ENCODE data around the gene SENP5. TPM values are rescaled to one million over a fixed set of nuclear protein-coding genes. Genes with fewer than 3 reads are reported as not detected.

The SENP5 gene
- total and polyA plus RNA-seq, 2 experiments from 2014 or later = 16.8 to 37.9 TPM

DNA sequence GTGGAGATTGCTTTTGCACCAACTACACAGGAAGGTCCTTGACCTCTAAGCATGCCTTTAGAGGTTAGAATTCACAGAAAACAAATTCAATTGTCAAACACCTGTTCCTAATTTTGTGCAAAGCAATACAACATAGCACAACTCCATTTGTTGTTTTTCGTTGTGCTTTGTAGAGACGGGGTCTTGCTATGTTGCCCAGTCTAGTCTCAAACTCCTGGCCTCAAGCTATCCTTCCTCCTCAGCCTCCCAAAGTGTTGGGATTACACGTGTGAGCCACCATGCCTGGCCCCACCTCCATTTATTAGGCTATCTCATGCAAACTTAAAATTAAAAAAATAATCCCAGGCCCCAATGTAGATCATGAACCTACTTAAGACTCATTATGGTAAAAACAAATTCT is 68.6 kb downstream of the SENP5 start:
- peaks cover 35% of the 10 kb centered on the region for H3K79me2 ChIP-seq
- no peak overlapping the region for H3K27ac ChIP-seq
- H2AFZ ChIP-seq = no peak overlapping the region
- H3K9me2 ChIP-seq (replicated peaks; ENCODE audit: insufficient read depth) = no peaks in the 10 kb centered on the region
- H3K27me3 ChIP-seq = no peaks in the 10 kb centered on the region
- H3K4me2 ChIP-seq = no peak overlapping the region
- peaks cover 3% of the 10 kb centered on the region for H3K36me3 ChIP-seq (replicated peaks; ENCODE audit: insufficient read depth, low read depth)
- peaks cover 3% of the 10 kb centered on the region for H4K20me1 ChIP-seq (ENCODE audit: insufficient read depth, poor library complexity, severe bottlenecking)
- H3K4me1 ChIP-seq (ENCODE audit: insufficient read depth) = peaks cover 3% of the 10 kb centered on the region
- TF ChIP-seq EZH2phosphoT487 (IDR thresholded peaks at IDR 0.05; ENCODE audit: low read depth, severe bottlenecking, unreplicated experiment) (no peak), EZH2 (IDR thresholded peaks at IDR 0.05; ENCODE audit: borderline replicate concordance) (no peak)
- TF ChIP-seq, protein P1, sequence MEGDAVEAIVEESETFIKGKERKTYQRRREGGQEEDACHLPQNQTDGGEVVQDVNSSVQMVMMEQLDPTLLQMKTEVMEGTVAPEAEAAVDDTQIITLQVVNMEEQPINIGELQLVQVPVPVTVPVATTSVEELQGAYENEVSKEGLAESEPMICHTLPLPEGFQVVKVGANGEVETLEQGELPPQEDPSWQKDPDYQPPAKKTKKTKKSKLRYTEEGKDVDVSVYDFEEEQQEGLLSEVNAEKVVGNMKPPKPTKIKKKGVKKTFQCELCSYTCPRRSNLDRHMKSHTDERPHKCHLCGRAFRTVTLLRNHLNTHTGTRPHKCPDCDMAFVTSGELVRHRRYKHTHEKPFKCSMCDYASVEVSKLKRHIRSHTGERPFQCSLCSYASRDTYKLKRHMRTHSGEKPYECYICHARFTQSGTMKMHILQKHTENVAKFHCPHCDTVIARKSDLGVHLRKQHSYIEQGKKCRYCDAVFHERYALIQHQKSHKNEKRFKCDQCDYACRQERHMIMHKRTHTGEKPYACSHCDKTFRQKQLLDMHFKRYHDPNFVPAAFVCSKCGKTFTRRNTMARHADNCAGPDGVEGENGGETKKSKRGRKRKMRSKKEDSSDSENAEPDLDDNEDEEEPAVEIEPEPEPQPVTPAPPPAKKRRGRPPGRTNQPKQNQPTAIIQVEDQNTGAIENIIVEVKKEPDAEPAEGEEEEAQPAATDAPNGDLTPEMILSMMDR (IDR thresholded peaks at IDR 0.05; ENCODE audit: poor library complexity) = no peak
- H3K9me3 ChIP-seq (ENCODE audit: low read depth) = no peaks in the 10 kb centered on the region
- no peak overlapping the region for H3K4me3 ChIP-seq
- DNase-seq (ENCODE audit: low spot score) = no peak
- 88% methylated on average over 3 of the region's 3 CpGs for WGBS (ENCODE audit: low lambda C conversion rate, missing lambda C conversion rate)

DNA sequence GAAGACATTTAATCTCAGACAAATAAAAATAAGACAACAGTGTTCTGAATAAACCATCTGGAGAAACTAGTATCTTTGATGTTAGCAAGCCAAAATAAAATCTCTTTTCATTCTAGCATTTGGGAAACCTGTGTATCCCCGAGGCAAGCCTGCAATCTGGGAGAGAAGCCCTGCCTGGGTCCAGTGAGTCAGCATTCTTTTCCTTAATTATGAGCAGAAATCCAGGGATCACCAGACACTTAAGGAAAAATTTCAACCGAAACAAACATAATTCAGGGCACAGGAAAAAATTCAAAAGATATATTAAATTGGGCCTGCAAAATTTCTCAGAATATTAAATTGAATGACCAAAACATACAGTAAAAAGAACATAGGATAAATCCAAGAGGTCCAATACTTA is 70.4 kb downstream of the SENP5 start:
- Histone ChIP-seq H4K20me1 (ENCODE audit: insufficient read depth, poor library complexity, severe bottlenecking) (peaks cover 3% of the 10 kb centered on the region), H3K27me3 (no peaks in the 10 kb centered on the region), H3K4me1 (ENCODE audit: insufficient read depth) (peaks cover 3% of the 10 kb centered on the region), H3K9me3 (ENCODE audit: low read depth) (no peaks in the 10 kb centered on the region), H3K4me2 (no peak overlapping the region), H3K36me3 (replicated peaks; ENCODE audit: insufficient read depth, low read depth) (peaks cover 3% of the 10 kb centered on the region), H3K4me3 (no peak overlapping the region), H3K9me2 (replicated peaks; ENCODE audit: insufficient read depth) (no peaks in the 10 kb centered on the region), H3K79me2 (peaks cover 45% of the 10 kb centered on the region), H3K27ac (no peak overlapping the region), H2AFZ (no peak overlapping the region)
- no peak for TF ChIP-seq EZH2phosphoT487 (IDR thresholded peaks at IDR 0.05; ENCODE audit: low read depth, severe bottlenecking, unreplicated experiment)
- TF ChIP-seq, protein P1 (IDR thresholded peaks at IDR 0.05; ENCODE audit: poor library complexity) = no peak
- no peak for DNase-seq (ENCODE audit: low spot score)
- 93% methylated on average over 2 of the region's 2 CpGs for WGBS (ENCODE audit: low lambda C conversion rate, missing lambda C conversion rate)

DNA sequence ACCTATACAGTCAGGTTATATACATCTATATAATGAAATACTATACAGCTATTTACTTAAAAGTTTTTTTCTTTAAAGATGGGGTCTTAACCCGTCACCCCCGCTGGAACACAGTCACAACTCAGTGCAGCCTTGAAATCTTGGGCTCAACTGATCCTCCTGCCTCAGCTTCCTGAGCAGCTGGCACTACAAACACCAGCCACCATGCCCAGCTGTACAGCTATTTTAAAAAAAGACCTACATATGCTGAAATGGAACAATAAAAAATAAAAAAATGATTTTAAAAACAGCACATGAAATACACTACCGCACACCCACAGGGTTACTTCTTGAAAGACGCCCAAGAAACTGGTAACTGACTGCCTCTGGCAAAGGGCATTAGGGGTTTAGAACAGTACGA is 70.9 kb downstream of the SENP5 start:
- Histone ChIP-seq H3K36me3 (replicated peaks; ENCODE audit: insufficient read depth, low read depth) (peaks cover 3% of the 10 kb centered on the region), H3K79me2 (peaks cover 49% of the 10 kb centered on the region)
- 97% methylated on average over 5 of the region's 5 CpGs for WGBS (ENCODE audit: low lambda C conversion rate, missing lambda C conversion rate)

More for the DNA sequence above, 70.9 kb downstream of the SENP5 start:
- H4K20me1 ChIP-seq (ENCODE audit: insufficient read depth, poor library complexity, severe bottlenecking) = peaks cover 3% of the 10 kb centered on the region
- no peaks in the 10 kb centered on the region for H3K9me2 ChIP-seq (replicated peaks; ENCODE audit: insufficient read depth)
- no peak for DNase-seq (ENCODE audit: low spot score)
- no peak overlapping the region for H2AFZ ChIP-seq
- no peak for TF ChIP-seq EZH2 (IDR thresholded peaks at IDR 0.05; ENCODE audit: borderline replicate concordance)
- TF ChIP-seq, protein P1 (IDR thresholded peaks at IDR 0.05; ENCODE audit: poor library complexity) = no peak
- no peak for TF ChIP-seq EZH2phosphoT487 (IDR thresholded peaks at IDR 0.05; ENCODE audit: low read depth, severe bottlenecking, unreplicated experiment)
- no peaks in the 10 kb centered on the region for H3K9me3 ChIP-seq (ENCODE audit: low read depth)
- no peak overlapping the region for H3K27ac ChIP-seq
- H3K4me1 ChIP-seq (ENCODE audit: insufficient read depth) = peaks cover 4% of the 10 kb centered on the region
- no peaks in the 10 kb centered on the region for H3K27me3 ChIP-seq
- no peak overlapping the region for H3K4me3 ChIP-seq
- no peak overlapping the region for H3K4me2 ChIP-seq
